GM19372 (cell line): ENCODE measurements around the gene OFD1.

ENCODE experiments used
- ATAC-seq: cut with Tn5 transposase; IDR thresholded peaks from one replicate; pipeline ENCODE4 v1.9.1; 2021; ENCODE audit warnings: mild to moderate bottlenecking, low read depth, moderate library complexity; ENCODE audit not compliant: unreplicated experiment

Gene OFD1

GRCh38 chrX:13790206-13791131 is 55.9 kb downstream of the OFD1 start:
- no peak for ATAC-seq

DNA sequence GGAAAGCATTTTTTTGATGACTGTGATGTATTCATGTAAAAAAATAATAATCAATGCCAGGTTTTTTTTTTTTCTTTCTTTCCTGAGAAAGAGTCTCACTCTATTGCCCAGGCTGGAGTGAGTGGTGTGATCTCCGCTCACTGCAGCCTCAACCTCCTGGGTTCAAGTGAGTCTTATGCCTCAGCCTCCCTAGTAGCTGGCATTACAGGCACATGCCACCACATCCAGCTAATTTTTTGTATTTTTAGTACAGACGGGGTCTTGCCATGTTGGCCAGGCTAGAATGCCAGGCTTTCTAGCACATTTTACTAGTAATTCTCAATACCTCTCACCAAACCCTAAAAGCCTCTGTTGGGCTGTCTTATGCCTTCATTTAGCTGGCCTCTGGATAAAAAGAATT is 56.6 kb downstream of the OFD1 start:
- no peak for ATAC-seq

- no peak for ATAC-seq
These were observed 57.0 kb downstream of the OFD1 start for GRCh38 chrX:13791559-13791958.

DNA sequence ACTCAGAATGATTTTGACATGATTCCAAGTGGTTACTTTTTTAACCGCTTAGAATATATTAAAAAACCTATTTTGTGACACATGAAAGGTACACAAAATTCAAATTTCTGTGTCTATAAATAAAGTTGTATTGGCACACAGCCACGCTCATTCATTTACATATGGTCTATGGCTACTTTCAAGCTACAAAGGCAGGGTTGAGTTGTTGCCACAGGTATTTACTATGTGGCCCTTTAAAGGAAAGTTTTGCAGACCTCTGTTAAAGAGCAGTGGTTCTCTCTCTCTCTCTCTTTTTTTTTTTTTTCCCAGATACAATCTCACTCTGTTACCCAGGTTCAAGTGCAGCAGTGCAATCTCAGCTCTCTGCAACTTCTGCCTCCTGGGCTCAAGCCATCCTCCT is 59.3 kb downstream of the OFD1 start:
- ATAC-seq, result no peak

GRCh38 chrX:13794417-13794816 is 59.9 kb downstream of the OFD1 start:
- ATAC-seq, result no peak

GRCh38 chrX:13797512-13797911 is 63.0 kb downstream of the OFD1 start:
- ATAC-seq, result no peak

DNA sequence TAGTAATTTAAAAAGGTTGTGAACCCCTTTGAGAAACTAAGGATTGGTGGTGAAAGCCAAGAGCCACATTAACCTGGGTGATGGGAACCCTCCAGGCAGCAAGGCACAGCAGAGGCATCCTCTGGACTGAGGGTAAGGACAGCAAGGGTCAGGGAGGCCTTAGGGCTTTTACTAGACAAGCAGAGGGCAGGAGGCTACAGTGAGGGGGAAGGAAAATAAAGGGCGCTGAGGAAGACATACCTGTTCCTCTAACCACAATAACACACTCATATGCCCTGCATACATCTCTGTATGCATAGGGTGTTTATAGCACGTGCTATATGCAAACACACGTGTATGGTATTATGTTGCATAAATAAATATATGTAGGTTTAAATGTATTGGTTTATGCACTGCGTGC is 63.6 kb downstream of the OFD1 start:
- ATAC-seq, result no peak

- no peak for ATAC-seq
These were observed 68.6 kb downstream of the OFD1 start for GRCh38 chrX:13803116-13803515.

GRCh38 chrX:13805241-13805640 is 70.7 kb downstream of the OFD1 start:
- no peak for ATAC-seq

DNA sequence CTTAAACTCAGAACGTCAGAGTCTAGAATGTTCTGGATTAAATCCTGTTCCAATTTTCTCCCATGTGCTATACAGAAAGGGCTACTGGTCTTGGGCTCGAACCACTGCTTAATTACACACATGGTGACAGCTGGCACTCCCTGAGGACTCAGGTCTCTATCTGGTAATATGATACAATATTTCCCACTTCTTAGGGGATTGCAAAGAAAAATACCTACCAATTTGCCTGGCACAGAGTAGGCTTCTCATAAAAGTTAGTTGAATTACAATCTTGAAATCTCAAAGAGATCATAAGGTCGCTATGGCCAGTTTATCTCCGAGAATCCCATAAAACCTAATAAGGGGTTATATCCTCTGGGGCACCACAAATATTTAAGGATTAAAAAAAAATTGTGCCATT is 73.7 kb downstream of the OFD1 start:
- ATAC-seq, result no peak

- no peak for ATAC-seq
These were observed 74.3 kb downstream of the OFD1 start for GRCh38 chrX:13808865-13809264.

DNA sequence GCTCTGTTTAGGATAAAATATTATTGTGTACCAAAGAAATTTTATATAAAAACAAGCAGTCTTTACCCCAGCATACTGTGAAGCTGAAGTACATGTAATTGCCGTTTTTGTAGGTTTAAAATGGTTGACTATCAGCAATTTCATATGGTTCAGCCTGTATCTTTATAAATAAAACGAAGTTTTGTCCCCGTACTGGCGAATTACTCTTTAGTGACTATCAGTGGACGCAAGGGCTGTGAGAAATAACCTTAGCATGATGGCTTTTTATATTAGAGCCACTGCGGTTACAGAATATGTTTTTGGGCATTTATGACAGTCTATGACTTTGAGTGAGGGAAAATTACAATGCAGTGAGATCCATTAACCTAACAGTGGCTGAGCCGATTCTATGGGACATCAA is 81.1 kb downstream of the OFD1 start:
- no peak for ATAC-seq

DNA sequence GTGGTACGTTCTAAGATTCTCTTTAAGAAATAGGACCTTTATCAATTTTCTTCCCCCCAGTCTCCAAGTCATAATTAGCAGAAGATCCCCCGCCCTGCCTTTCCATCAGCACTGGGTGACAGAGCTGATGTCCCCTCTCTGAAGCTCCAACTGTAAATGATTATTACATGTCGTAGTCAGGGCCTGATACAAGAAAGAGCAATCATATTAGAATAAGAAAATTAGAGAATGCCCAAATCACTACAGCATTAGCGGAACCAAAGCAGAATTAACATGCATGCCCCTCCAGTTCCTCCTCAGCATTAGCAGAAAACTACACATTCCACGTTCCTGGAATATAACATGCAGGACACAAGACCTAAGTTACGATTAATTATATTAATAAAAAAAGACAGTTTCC is 81.6 kb downstream of the OFD1 start:
- no peak for ATAC-seq

GRCh38 chrX:13816643-13817627 is 82.4 kb downstream of the OFD1 start, which contains the start of gene GPM6B:
Gene GPM6B (minus strand): TSS chrX:13817093. CDS start chrX:13816904, 189 bp downstream.
- ATAC-seq, result no peak
